ENCODE measurements around the gene ACTN4. TPM values are rescaled to one million over a fixed set of nuclear protein-coding genes. Genes with fewer than 3 reads are reported as not detected.
A peak's percentile ranks its signal among the peaks of the same experiment; 100 is the strongest.

The ACTN4 gene
- total and polyA plus RNA-seq, 2 donors (not counting 3 experiments of a cell fraction or from before 2014, with no cell fraction given): 313 to 748 TPM

- ChIA-PET CTCF (interaction anchor here (0.7 to 1.2 kb wide), 3 partner anchors 81 to 200 kb away, joined by 3 to 4 read pairs (median 3); partner anchors contain the start of genes MRPS12, NFKBIB, SARS2 and SIRT2), POLR2A (no interaction called here)
- intact Hi-C loops (cut with micrococcal nuclease) (loop anchor here (1.0 kb wide), 2 partner anchors 157 to 200 kb away; partner anchors contain the start of genes MRPS12 and SARS2), dilution Hi-C loops (cut with MboI; ENCODE audit: extremely low pct_ligation_motif_present, low sequenced_read_pairs) (no loop called here)
- Histone ChIP-seq H3K4me1 (ENCODE audit: control insufficient read depth, extremely low read depth, insufficient read depth, low read length) (peaks cover 15% of the 10 kb centered on the region), H2AFZ (ENCODE audit: low read depth, low read length) (no peak overlapping the region), H3K4me3 (replicated peaks in 1 of 3; ENCODE audit: insufficient read depth in 1 of 3, low read depth in 1 of 3, low read length in 3 of 3) (no peak overlapping the region), H3K36me3 (ENCODE audit: control insufficient read depth in 2 of 2, extremely low read depth in 1 of 2, insufficient read depth in 2 of 2, low read length in 2 of 2) (peaks cover 17 to 43% of the 10 kb centered on the region in 2 experiments), H3K9ac (replicated peaks; ENCODE audit: extremely low read depth, insufficient read depth, low read length) (no peak overlapping the region), H3K4me2 (ENCODE audit: insufficient read depth, low read length) (no peak overlapping the region), H3K9me1 (replicated peaks; ENCODE audit: control insufficient read depth, extremely low read depth, insufficient read depth, low read length) (no peaks in the 10 kb centered on the region), H3K27me3 (ENCODE audit: control insufficient read depth in 2 of 2, insufficient read depth in 2 of 2, low read length in 2 of 2) (no peaks in the 10 kb centered on the region), H3K27ac (ENCODE audit: insufficient read depth, low read depth, low read length) (no peak overlapping the region), H3K79me2 (ENCODE audit: control insufficient read depth, insufficient read depth, low read length) (no peaks in the 10 kb centered on the region), H4K20me1 (replicated peaks; ENCODE audit: control insufficient read depth, extremely low read depth, insufficient read depth, low read length) (no peaks in the 10 kb centered on the region), H3K9me3 (replicated peaks; ENCODE audit: control insufficient read depth, insufficient read depth, low read length) (no peaks in the 10 kb centered on the region)
- FAIRE-seq (peak; percentile 74), DNase-seq (ENCODE audit: low read depth, low spot score) (peak; percentile 57)
- no peak for TF ChIP-seq FOS (IDR thresholded peaks at IDR 0.05; ENCODE audit: borderline replicate concordance, insufficient read depth, low read length)
- peak; percentile 76 to 91 for TF ChIP-seq CTCF (IDR thresholded peaks at IDR 0.05; ENCODE audit: extremely low read depth in 1 of 2, insufficient read depth in 1 of 2, low read depth in 1 of 2, low read length in 2 of 2)
- TF ChIP-seq POLR2A (IDR thresholded peaks at IDR 0.05; ENCODE audit: low read depth, low read length): no peak
- TSS peak; percentile 84 for BruUV-seq (replicated peaks)
These were observed 82.4 kb downstream of the ACTN4 start for GRCh38 chr19:38729653-38730469.

GRCh38 chr19:38730470-38730730 lies 83.0 kb downstream of the ACTN4 start:
- Histone ChIP-seq H4K20me1 (replicated peaks; ENCODE audit: control insufficient read depth, extremely low read depth, insufficient read depth, low read length) (no peaks in the 10 kb centered on the region), H3K9ac (replicated peaks; ENCODE audit: extremely low read depth, insufficient read depth, low read length) (no peak overlapping the region), H3K9me3 (replicated peaks; ENCODE audit: control insufficient read depth, insufficient read depth, low read length) (no peaks in the 10 kb centered on the region), H3K79me2 (ENCODE audit: control insufficient read depth, insufficient read depth, low read length) (no peaks in the 10 kb centered on the region), H3K36me3 (ENCODE audit: control insufficient read depth in 2 of 2, extremely low read depth in 1 of 2, insufficient read depth in 2 of 2, low read length in 2 of 2) (peaks cover 12 to 38% of the 10 kb centered on the region in 2 experiments), H3K4me2 (ENCODE audit: insufficient read depth, low read length) (no peak overlapping the region), H3K4me1 (ENCODE audit: control insufficient read depth, extremely low read depth, insufficient read depth, low read length) (peaks cover 17% of the 10 kb centered on the region), H3K27ac (ENCODE audit: insufficient read depth, low read depth, low read length) (no peak overlapping the region), H3K9me1 (replicated peaks; ENCODE audit: control insufficient read depth, extremely low read depth, insufficient read depth, low read length) (no peaks in the 10 kb centered on the region), H3K27me3 (ENCODE audit: control insufficient read depth in 2 of 2, insufficient read depth in 2 of 2, low read length in 2 of 2) (no peaks in the 10 kb centered on the region), H3K4me3 (replicated peaks in 1 of 3; ENCODE audit: insufficient read depth in 1 of 3, low read depth in 1 of 3, low read length in 3 of 3) (no peak overlapping the region), H2AFZ (ENCODE audit: low read depth, low read length) (no peak overlapping the region)
- ChIA-PET CTCF (interaction anchor here (0.7 to 1.2 kb wide), 3 partner anchors 81 to 200 kb away, joined by 3 to 4 read pairs (median 3); partner anchors contain the start of genes MRPS12, NFKBIB, SARS2 and SIRT2), POLR2A (no interaction called here)
- intact Hi-C loops (cut with micrococcal nuclease): no loop called here
- dilution Hi-C loops (cut with MboI; ENCODE audit: extremely low pct_ligation_motif_present, low sequenced_read_pairs): no loop called here
- no peak for TF ChIP-seq CTCF (IDR thresholded peaks at IDR 0.05; ENCODE audit: extremely low read depth in 1 of 2, insufficient read depth in 1 of 2, low read depth in 1 of 2, low read length in 2 of 2)
- TF ChIP-seq POLR2AphosphoS5 (IDR thresholded peaks at IDR 0.05; ENCODE audit: insufficient read depth, low read depth, low read length): no peak
- no TSS peak for BruUV-seq (replicated peaks)
- FAIRE-seq (no peak), DNase-seq (ENCODE audit: low read depth, low spot score) (no peak)
